ENCODE measurements around the gene NQO1.

DNA sequence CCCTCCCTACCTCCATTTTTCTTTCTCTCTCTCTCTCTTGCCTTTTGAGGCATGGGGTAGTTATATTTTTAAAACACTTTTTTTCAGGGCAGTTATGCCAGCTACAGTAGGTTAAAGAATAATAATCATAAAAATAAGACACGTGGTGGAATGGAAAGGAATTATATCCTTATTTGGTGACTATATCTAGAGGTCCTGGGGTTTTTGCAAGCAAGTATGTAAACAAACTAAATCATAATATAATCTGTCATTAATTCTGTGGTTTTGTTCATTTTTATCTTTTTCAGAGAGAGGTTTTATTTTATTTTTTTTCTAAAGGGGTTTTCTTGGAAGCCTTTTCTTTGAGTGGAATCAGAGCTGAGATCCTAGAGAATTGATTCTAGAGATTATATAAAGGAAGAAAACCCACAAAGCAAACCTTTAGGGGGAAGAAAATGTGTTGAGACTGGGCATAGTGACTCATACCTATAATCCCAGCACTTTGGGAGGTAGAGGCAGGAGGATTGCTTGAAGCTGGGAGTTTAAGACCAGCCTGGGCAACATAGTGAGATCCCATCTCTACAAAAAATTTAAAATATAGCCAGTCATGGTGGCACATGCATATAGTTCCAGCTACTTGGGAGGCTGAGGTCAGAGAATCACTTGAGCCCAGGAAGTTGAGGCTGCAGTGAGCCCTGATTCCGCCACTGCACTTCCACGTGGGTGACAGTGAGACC is 53.2 kb downstream of the NQO1 start:
- TF ChIP-seq, protein P1, sequence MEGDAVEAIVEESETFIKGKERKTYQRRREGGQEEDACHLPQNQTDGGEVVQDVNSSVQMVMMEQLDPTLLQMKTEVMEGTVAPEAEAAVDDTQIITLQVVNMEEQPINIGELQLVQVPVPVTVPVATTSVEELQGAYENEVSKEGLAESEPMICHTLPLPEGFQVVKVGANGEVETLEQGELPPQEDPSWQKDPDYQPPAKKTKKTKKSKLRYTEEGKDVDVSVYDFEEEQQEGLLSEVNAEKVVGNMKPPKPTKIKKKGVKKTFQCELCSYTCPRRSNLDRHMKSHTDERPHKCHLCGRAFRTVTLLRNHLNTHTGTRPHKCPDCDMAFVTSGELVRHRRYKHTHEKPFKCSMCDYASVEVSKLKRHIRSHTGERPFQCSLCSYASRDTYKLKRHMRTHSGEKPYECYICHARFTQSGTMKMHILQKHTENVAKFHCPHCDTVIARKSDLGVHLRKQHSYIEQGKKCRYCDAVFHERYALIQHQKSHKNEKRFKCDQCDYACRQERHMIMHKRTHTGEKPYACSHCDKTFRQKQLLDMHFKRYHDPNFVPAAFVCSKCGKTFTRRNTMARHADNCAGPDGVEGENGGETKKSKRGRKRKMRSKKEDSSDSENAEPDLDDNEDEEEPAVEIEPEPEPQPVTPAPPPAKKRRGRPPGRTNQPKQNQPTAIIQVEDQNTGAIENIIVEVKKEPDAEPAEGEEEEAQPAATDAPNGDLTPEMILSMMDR (conservative IDR thresholded peaks at IDR 0.05; ENCODE audit: low read length): no peak
- no peak for TF ChIP-seq EZH2phosphoT487 (IDR thresholded peaks at IDR 0.05; ENCODE audit: borderline replicate concordance)
